HG03095 (cell line): ENCODE measurements around the gene GTF2A1.

Source experiments
- ATAC-seq: cut with Tn5 transposase; IDR thresholded peaks from one replicate; pipeline ENCODE4 v1.9.1; 2021; ENCODE audit warnings: moderate library complexity; ENCODE audit not compliant: unreplicated experiment

GTF2A1 gene

GRCh38 chr14:81143793-81144192 lies 77.0 kb downstream of the GTF2A1 start:
- ATAC-seq: no peak

GRCh38 chr14:81141426-81141825 lies 79.3 kb downstream of the GTF2A1 start:
- no peak for ATAC-seq

- no peak for ATAC-seq
Measured at GRCh38 chr14:81138429-81138828, 82.3 kb downstream of the GTF2A1 start.

- ATAC-seq: no peak
Measured at GRCh38 chr14:81137316-81137715, 83.4 kb downstream of the GTF2A1 start.

- no peak for ATAC-seq
Measured at GRCh38 chr14:81133400-81133799, 87.4 kb downstream of the GTF2A1 start.

GRCh38 chr14:81132468-81132867 lies 88.3 kb downstream of the GTF2A1 start:
- ATAC-seq: no peak

GRCh38 chr14:81129242-81129641 lies 91.5 kb downstream of the GTF2A1 start:
- ATAC-seq: no peak

GRCh38 chr14:81127785-81128184 lies 93.0 kb downstream of the GTF2A1 start:
- no peak for ATAC-seq

- no peak for ATAC-seq
Measured at GRCh38 chr14:81125536-81125935, 95.2 kb downstream of the GTF2A1 start.
